Esophagus muscularis mucosa (tissue), 3 donors: Measurements from ENCODE around the gene CCDC87.

ENCODE experiments used
- CTCF ChIP-seq, 3 experiments: fragments of 200-600 bp in 2 of 3; fragments of 450-650 bp in 1 of 3; sonication (generic) in 2 of 3; IDR thresholded peaks; one replicate each; pipeline ENCODE4 v1.5.1; 2017 to 2019; ENCODE audit warnings: antibody characterized with exemption in 3 of 3, mild to moderate bottlenecking in 2 of 3, moderate library complexity in 1 of 3
- POLR2A ChIP-seq: fragments of 450-650 bp; IDR thresholded peaks from one replicate; pipeline ENCODE4 v1.6.1; 2017; ENCODE audit warnings: antibody characterized with exemption, moderate library complexity, mild to moderate bottlenecking, low read depth
- POLR2AphosphoS5 ChIP-seq, 2 donors: sonication (generic); formaldehyde crosslinking; IDR thresholded peaks; one replicate each; pipeline ENCODE4 v1.6.1; 2017; ENCODE audit warnings: antibody characterized with exemption in 2 of 2

- no peak for TF ChIP-seq CTCF (IDR thresholded peaks at IDR 0.05)
- no peak for TF ChIP-seq POLR2A
- TF ChIP-seq POLR2AphosphoS5 (IDR thresholded peaks at IDR 0.05): no peak
Observed at GRCh38 chr11:66546368-66546965, 46.4 kb downstream of the CCDC87 start, which contains the start of gene ACTN3.
